Cardiac muscle cell (in vitro differentiated cells and primary cell): ENCODE results near the gene ANKRD33B. TPM values are rescaled to one million over a fixed set of nuclear protein-coding genes. Genes with fewer than 3 reads are reported as not detected.

Experiments used
- DNase-seq, 2 donors: peaks; one replicate each; pipeline versions ENCODE4 v3.0.0 to v3.0.0-alpha.2; 2010 to 2017; ENCODE audit warnings: low read depth in 1 of 2, low spot score in 1 of 2
- H3K27ac ChIP-seq: fragments of 200-600 bp; sonication (generic); 2 replicates; pipeline ENCODE4 v1.5.1; 2016
- H3K27me3 ChIP-seq: fragments of 200-600 bp; sonication (generic); 2 replicates; pipeline ENCODE4 v1.6.0; 2016; ENCODE audit warnings: control low read depth
- H3K36me3 ChIP-seq: fragments of 200-600 bp; sonication (generic); 2 replicates; pipeline ENCODE4 v1.5.1; 2016; ENCODE audit warnings: control low read depth
- H3K4me1 ChIP-seq: fragments of 200-600 bp; sonication (generic); 2 replicates; pipeline ENCODE4 v1.8.1; 2017; ENCODE audit warnings: low read depth, mild to moderate bottlenecking, mixed run types
- H3K4me3 ChIP-seq: fragments of 200-600 bp; sonication (generic); 2 replicates; pipeline ENCODE4 v1.5.1; 2016; ENCODE audit warnings: mild to moderate bottlenecking
- H3K9me3 ChIP-seq: fragments of 200-600 bp; sonication (generic); 2 replicates; pipeline ENCODE4 v1.5.1; 2017; ENCODE audit warnings: low read depth, mild to moderate bottlenecking, control low read depth
- CTCF ChIP-seq: IDR thresholded peaks from 2 replicates; pipeline ENCODE4 v1.5.1; 2012; ENCODE audit warnings: low read depth, mild to moderate bottlenecking, low read length
- polyA plus RNA-seq: library from polyadenylated mRNA; unstranded; fragments of >200 nt; fragmentation: Nextera tagmentation; extraction: Ambion mirVana; gene quantifications from 2 replicates; pipeline ENCODE4 v1.2.1, GENCODE V29; 2016
- total RNA-seq: library from RNA; depleted of rRNA; stranded (reverse); fragments of >200 nt; gene quantifications from 2 replicates; pipeline ENCODE4 v1.2.3, GENCODE V29; 2016

The ANKRD33B gene
- total and polyA plus RNA-seq, 2 experiments from 2014 or later, result 5.7 to 14.8 TPM

- no peak for TF ChIP-seq CTCF
- no peak for DNase-seq
- peaks cover 13% of the 10 kb centered on the region for H3K4me1 ChIP-seq
- H3K36me3 ChIP-seq, result no peaks in the 10 kb centered on the region
- H3K9me3 ChIP-seq, result no peaks in the 10 kb centered on the region
- H3K27ac ChIP-seq, result peak overlapping the region; percentile 56
- no peaks in the 10 kb centered on the region for H3K27me3 ChIP-seq
- H3K4me3 ChIP-seq, result no peak overlapping the region
These were observed 25.0 kb downstream of the ANKRD33B start for GRCh38 chr5:10588779-10589447.

GRCh38 chr5:10590226-10590999 lies 26.5 kb downstream of the ANKRD33B start:
- peak in 1 of 2 donors; percentile 92 for DNase-seq
- H3K9me3 ChIP-seq, result no peaks in the 10 kb centered on the region
- peaks cover 13% of the 10 kb centered on the region for H3K4me1 ChIP-seq
- no peaks in the 10 kb centered on the region for H3K36me3 ChIP-seq
- H3K27me3 ChIP-seq, result no peaks in the 10 kb centered on the region
- peak overlapping the region; percentile 38 for H3K27ac ChIP-seq
- no peak for TF ChIP-seq CTCF
- H3K4me3 ChIP-seq, result no peak overlapping the region

- H3K27me3 ChIP-seq, result no peaks in the 10 kb centered on the region
These were observed 27.3 kb downstream of the ANKRD33B start for GRCh38 chr5:10591159-10591558.

GRCh38 chr5:10591966-10592365 lies 28.1 kb downstream of the ANKRD33B start:
- no peak for TF ChIP-seq CTCF
- DNase-seq, result peak in 1 of 2 donors; percentile 23
- H3K4me3 ChIP-seq, result no peak overlapping the region
- no peaks in the 10 kb centered on the region for H3K27me3 ChIP-seq
- H3K36me3 ChIP-seq, result no peaks in the 10 kb centered on the region
- no peaks in the 10 kb centered on the region for H3K9me3 ChIP-seq
- H3K27ac ChIP-seq, result no peak overlapping the region
- H3K4me1 ChIP-seq, result peaks cover 13% of the 10 kb centered on the region

More at GRCh38 chr5:10591159-10591558, 27.3 kb downstream of the ANKRD33B start:
- no peak for DNase-seq
- no peaks in the 10 kb centered on the region for H3K36me3 ChIP-seq
- no peak overlapping the region for H3K27ac ChIP-seq
- TF ChIP-seq CTCF, result no peak
- H3K9me3 ChIP-seq, result no peaks in the 10 kb centered on the region
- no peak overlapping the region for H3K4me3 ChIP-seq
- H3K4me1 ChIP-seq, result peaks cover 13% of the 10 kb centered on the region

- TF ChIP-seq CTCF, result no peak
- H3K9me3 ChIP-seq, result no peaks in the 10 kb centered on the region
- H3K27ac ChIP-seq, result no peak overlapping the region
These were observed 28.7 kb downstream of the ANKRD33B start for GRCh38 chr5:10592601-10593000.

More at GRCh38 chr5:10592601-10593000, 28.7 kb downstream of the ANKRD33B start:
- Histone ChIP-seq H3K36me3 (no peaks in the 10 kb centered on the region), H3K27me3 (no peaks in the 10 kb centered on the region), H3K4me3 (no peak overlapping the region), H3K4me1 (peaks cover 13% of the 10 kb centered on the region)
- no peak for DNase-seq
